ENCODE data around the gene APOOL.
A peak's percentile ranks its signal among the peaks of the same experiment; 100 is the strongest.
"Not testable (repeated sequence)": the region's sequence is repeated elsewhere in the genome, so short reads cannot be mapped to it uniquely, and the experiment has no call there.

APOOL gene, protein sequence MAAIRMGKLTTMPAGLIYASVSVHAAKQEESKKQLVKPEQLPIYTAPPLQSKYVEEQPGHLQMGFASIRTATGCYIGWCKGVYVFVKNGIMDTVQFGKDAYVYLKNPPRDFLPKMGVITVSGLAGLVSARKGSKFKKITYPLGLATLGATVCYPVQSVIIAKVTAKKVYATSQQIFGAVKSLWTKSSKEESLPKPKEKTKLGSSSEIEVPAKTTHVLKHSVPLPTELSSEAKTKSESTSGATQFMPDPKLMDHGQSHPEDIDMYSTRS

DNA sequence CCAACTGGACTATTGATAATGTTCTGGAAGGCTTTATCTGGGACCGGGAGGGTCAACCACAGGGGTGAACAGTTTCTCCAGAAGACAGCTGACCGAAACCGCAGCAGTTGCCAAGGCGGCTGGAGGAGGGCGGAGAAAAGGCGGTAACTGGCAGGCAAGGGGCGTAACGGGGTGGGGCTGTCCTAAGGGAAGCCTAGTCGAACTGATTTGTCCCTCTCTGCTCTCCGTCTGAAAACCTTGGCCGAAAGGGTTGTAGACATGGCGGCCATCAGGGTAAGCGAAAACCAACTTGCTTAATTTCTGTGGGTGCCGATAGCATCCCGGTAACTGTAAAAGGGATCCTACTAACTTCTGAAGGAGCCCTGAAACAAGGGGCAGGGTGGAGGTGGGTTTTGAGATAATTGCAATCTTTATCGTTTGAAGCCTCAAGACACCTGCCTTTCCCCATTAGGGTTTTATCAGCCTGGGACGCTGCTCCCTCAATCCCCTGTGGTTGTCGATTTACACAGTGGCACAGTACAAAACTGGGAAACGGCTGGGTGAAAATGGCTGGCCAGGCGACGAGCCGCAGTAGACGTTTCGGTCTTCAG, at the start of gene APOOL:
APOOL (plus strand) TSS at position 223 of the 590 bp plus-strand sequence; CDS start at position 259, 36 bp downstream.
- DNase-seq: peak; percentile 86

- no peak for DNase-seq
Measured at GRCh38 chrX:84956304-84956703, 47.4 kb upstream of the APOOL start.

DNA sequence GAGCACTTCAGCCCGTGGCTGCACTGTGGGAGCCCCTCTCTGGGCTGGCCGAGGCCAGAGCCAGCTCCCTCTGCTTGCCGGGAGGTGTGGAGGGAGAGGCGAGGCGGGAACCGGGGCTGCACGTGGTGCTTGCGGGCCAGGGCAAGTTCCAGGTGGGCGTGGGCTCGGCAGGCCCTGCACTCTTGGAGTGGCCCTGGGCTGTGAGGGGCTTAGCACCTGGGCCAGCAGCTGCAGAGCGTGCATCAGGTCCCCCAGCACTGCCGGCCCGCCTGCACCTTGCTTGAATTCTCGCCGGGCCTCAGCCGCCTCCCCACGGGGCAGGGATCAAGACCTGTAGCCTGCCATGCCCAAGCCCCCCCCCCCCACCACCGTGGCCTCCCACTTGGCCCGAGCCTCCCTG, 28.9 kb upstream of the APOOL start:
- no peak for DNase-seq

GRCh38 chrX:84991739-84992138, 11.9 kb upstream of the APOOL start:
- DNase-seq: not testable (repeated sequence)

DNA sequence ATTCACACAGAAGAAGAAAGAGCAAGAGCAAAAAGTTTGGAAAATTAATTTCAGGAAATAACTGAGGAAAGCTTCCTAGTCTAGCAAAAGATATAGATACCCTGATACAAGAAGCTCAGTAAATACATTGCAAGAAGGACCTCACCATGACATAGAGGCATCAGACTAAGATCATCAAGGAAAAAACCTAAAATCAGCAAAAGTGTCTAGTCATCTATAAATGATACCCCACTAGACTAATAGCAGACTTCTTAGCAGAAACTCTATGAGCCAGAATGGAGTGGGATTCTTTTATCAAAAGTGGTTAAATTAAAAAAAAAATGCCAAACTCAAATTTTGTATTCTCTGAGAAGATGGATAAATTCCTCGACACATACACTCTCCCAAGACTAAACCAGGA, 10.5 kb upstream of the APOOL start:
- no peak for DNase-seq

- DNase-seq: no peak
Measured at GRCh38 chrX:85001344-85001743, 2.3 kb upstream of the APOOL start.

DNA sequence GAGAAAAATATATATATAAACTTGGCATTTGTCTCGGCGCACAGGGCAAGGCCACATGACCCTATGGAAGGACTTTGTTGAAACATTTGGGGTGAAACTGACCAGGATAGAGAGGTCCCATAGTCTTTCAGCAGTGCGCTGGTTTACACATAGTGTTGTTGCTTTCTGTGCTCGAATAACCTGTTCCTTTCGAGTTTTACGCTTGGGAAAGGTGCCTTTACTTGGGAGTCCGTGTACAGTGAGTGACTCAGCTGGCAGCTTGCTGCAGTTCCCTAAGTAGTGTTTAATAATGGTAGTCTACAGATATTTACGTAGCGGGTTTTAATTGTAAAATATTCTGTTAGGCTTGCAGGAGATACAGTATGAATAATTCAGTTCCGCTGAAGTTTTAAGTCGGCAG, 578 bp downstream of the APOOL start:
- DNase-seq: peak; percentile 3

DNA sequence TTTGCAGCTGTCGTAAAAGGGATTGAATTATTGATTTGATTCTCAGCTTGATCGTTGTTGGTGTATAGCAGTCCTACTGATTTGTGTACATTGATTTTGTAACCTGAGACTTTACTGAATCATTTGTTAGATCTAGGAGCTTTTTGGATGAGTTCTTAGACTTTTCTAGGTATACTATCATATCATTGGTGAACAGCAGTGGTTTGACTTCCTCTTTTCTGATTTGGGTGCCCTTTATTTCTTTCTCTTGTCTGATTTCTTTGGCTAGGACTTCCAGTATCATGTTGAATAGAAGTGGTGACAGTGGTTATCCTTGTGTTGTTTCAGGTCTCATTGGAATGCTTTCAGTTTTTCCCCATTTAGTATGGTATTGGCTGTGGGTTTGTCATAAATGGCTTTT, 8.4 kb downstream of the APOOL start:
- DNase-seq: no peak

DNA sequence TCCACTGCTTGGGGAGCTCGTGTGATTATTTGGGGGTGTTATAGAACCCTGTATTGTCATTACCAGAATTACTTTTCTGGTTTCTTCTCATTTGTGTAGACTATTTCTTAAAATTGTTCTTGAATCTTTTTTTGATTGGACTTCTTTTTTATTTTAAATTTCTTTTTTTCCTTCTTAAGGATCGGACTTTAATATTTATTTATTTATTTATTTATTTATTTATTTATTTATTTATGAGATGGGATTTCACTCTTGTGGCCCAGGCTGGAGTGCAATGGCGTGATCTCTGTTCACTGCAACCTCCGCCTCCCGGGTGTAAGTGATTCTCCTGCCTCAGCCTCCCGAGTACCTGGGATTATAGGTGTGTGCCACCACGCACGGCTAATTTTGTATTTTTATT, 11.7 kb downstream of the APOOL start:
- DNase-seq: not testable (repeated sequence)

GRCh38 chrX:85017721-85018120, 14.0 kb downstream of the APOOL start:
- DNase-seq: peak; percentile 0

DNA sequence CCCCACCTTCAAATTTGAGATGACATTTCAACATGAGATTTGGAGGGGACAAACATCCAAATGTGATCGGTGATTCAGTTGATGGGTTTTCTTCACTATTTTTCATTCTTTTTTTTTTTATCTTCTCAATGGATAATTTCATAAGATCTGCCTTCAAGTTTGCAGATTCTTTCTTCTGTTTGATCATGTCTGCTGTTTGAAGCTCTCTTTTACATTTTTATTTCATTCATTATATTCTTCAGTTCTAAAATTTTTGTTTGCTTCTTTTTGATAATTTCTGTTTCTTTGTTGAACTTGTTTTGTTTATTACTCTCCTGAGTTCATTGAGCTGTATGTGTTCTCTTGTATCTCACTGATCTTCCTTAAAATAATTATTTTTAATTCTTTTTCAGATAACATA, 14.8 kb downstream of the APOOL start:
- no peak for DNase-seq

- no peak for DNase-seq
Measured at GRCh38 chrX:85020216-85020615, 16.5 kb downstream of the APOOL start.

DNA sequence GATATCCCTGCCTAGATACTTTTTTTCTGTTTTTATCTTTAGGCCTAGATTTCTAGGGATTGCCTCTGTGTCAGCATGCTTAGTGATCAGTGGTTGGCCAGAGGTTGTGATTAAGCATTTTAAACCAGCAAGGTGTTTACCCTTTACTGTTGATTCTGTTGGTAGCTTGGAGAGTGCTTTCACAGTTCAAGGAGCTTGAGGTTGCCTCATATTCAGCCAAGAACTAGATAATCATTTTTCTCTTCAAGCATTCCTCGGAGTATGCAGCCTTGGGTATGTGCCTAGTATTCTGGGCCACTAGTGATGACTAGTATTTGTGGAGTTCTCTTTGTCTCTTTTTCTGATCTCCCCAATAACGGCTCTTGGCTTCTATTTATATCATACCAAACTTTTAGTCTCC, 20.4 kb downstream of the APOOL start:
- DNase-seq: no peak

DNA sequence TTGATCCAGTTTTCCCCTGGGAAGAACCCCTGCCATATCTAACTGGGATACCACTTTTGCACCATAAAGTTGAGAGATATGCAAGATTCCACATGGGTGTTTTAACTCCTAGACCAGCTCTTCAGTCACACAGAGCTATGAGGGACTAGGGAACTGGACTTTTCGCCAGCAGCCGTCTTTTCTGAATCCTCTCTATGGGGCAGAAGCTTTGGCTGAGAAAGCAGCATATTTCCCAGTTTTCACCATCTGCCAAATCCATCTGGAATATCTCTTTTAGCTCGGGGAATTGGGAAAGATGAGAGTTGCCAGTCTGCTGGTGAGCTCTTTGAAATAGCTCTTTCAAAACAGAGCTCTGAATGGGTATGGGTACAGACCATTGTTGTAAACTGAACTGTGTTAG, 20.9 kb downstream of the APOOL start:
- DNase-seq: no peak

- DNase-seq: no peak
Measured at GRCh38 chrX:85026170-85026569, 22.5 kb downstream of the APOOL start.

DNA sequence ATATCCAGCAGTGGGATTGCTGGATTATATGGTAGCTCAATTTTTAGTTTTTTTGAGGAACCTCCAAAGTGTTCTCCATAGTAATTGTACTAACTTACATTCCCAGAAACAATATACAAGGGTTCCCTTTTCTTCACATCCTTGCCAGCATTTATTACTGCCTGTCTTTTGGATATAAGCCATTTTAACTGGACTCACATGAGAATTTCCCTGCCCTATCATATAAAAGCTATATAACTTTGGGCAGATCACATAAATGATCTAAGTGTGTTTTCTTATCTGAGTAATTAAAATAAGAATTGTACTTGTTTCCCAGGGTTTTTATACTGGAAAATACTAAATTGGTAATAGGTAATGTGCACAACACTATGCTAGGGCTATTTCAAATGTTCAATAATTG, 25.4 kb downstream of the APOOL start:
- DNase-seq: no peak

- no peak for DNase-seq
Measured at GRCh38 chrX:85031505-85031904, 27.8 kb downstream of the APOOL start.

GRCh38 chrX:85037114-85037513, 33.4 kb downstream of the APOOL start:
- DNase-seq: no peak

DNA sequence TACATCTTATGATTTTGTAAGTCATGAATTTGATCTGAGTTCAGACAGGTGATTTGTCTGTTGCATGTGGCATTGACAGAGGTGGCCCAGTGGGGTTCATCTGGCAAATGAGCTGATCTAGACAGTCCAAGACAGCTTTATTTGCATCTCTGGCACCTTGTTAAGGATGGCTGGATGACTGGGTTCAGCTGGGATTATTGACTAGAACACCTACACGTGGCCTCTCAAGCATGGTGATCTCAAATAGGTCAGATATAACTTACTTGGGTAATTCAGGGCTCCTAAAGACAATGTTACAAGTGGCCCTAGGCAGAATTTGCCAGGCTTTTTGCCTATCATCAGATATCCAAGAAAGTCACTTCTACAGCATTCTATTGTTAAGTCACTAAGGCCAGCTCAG, 48.0 kb downstream of the APOOL start:
- DNase-seq: no peak

GRCh38 chrX:85052205-85052604, 48.5 kb downstream of the APOOL start:
- peak; percentile 3 for DNase-seq

GRCh38 chrX:85052636-85053343, 49.1 kb downstream of the APOOL start:
- peak; percentile 76 for DNase-seq

DNA sequence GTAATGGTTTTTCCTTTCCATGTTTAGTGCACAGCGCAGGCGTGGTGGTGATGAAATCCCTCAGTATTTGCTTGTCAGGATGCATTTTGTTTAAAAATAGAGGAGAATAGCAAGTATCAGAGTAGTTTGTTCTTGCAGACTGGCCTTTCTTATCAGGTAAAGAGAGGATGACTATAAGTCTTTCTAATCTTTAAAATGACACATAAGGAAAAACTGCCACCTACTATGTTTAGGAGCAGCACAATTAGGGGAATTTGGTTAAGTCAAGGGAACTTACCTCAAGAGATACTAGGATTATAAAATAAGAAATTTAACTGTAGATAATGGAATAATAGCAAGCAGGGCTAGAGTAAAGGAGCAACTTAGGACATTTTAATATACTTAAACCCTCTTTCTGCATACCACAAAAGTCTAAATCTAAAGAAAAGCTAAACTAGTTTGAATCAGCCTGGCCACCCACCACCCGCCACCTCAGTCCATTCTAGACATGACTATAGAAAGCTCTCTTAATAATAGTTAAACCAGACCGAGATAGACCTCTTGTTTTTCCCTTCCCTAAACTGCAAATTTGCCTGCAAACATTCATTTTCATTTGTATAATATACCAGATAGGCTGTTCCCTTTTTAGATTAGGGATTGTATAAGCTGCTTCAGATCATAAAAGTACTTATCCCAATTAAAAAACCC, 62.0 kb downstream of the APOOL start:
- DNase-seq: no peak

DNA sequence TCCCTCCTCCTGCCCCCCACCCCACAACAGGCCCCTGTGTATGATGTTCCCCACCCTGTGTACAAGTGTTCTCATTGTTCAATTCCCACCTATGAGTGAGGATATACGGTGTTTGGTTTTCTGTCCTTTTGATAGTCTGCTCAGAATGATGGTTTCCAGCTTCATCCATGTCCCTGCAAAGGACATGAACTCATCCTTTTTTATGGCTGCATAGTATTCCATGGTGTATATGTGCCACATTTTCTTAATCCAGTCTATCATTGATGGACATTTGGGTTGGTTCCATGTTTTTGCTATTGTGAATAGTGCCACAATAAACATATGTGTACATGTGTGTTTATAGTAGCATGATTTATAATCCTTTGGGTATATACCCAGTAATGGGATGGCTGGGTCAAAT, 73.6 kb downstream of the APOOL start:
- not testable (repeated sequence) for DNase-seq

All from EL (cell line).